Measurements from ENCODE around the gene ABHD16B.
"Not testable (repeated sequence)": the region's sequence is repeated elsewhere in the genome, so short reads cannot be mapped to it uniquely, and the experiment has no call there.

The ABHD16B gene

DNA sequence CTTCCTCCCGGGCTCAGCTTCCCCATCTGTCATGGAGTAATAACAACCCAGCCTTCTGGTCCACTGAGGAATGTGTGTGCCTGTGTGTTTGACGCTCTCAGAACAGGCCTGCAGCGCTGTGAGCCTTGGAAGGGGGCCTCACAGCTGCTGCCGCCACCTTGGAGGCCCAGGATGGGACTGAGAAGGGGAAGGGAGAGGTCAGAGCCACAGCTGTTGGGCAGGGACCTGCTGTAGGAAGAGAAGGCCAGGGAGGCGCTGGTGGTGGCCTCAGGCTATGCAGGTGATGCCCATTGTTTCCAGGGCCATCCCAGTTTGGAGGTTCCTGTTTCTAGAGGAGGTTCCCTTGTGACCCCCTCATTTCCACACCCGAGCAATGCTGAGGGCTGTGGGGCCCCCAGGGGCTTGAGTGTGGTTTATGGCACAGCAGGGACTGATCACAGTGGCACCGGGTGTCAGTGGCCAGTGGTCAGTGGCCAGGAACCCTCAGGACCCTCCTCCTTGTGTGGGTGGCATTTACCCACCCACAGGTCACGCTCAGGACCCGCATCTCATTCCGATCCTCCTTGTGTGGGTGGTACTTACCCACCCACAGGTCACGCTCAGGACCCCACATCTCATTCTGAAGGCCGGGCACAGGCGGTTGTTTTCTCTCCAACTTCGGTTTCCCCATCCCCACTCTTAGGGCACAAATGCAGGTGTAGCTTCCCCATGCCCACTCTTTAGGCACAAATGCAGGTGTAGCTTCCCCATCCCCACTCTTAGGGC, 17.8 kb downstream of the ABHD16B start:
- DNase-seq (ENCODE audit: low read depth), result no peak

DNA sequence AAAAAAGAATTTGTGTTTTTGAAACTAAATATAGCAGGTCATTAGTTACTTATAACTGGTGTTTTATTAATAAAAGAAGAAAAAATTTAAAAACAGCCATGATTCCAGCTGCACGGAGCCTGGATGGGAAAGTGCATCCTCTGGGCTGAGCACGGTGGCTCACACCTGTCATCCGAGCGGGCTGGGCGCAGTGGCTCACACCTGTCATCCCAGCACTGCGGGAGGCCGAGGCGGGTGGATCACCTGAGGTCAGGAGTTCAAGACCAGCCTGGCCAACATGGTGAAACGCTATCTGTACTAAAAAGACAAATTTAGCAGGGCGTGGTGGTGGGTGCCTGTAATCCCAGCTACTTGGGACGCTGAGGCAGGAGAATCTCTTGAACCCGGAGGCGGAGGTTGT, 19.6 kb downstream of the ABHD16B start:
- DNase-seq (ENCODE audit: low read depth), result not testable (repeated sequence)

DNA sequence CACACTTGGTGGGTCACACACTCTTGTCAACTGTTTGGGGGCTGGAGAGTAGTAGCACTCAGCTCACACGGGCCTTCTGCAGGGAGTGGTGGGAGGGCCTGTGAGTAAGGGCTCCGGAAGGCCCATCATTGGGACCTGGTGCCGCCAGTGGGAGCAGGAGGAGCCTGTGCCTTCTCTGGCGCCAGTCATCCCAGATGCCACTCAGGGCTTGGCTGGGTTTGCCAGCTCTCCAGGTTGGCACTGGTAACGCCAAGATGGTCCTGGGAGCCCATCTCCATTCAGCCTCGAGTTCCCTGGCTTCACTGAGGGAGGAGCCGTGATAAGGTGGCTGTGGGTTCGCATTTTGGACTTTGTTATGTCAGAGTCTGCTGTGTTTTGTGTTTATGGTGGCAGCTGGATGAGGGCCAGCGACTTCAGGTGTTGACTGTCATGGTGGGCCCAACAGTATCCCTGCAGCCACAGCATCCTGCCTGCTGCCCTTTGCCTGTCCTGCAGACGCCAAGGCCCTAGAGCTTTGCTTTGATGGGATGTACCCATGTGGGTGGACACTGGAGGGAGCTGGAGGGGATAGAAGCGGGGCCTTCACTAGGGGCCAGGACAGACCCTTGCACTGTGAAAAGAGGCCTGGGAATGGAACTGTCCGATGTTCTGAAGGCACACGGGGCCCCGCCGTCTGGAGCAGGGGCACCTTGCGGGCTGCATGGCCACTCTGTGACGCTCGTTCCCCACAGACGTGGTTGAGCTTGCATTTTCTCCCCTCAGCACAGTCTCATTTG, 20.3 kb downstream of the ABHD16B start:
- DNase-seq (ENCODE audit: low read depth), result no peak

DNA sequence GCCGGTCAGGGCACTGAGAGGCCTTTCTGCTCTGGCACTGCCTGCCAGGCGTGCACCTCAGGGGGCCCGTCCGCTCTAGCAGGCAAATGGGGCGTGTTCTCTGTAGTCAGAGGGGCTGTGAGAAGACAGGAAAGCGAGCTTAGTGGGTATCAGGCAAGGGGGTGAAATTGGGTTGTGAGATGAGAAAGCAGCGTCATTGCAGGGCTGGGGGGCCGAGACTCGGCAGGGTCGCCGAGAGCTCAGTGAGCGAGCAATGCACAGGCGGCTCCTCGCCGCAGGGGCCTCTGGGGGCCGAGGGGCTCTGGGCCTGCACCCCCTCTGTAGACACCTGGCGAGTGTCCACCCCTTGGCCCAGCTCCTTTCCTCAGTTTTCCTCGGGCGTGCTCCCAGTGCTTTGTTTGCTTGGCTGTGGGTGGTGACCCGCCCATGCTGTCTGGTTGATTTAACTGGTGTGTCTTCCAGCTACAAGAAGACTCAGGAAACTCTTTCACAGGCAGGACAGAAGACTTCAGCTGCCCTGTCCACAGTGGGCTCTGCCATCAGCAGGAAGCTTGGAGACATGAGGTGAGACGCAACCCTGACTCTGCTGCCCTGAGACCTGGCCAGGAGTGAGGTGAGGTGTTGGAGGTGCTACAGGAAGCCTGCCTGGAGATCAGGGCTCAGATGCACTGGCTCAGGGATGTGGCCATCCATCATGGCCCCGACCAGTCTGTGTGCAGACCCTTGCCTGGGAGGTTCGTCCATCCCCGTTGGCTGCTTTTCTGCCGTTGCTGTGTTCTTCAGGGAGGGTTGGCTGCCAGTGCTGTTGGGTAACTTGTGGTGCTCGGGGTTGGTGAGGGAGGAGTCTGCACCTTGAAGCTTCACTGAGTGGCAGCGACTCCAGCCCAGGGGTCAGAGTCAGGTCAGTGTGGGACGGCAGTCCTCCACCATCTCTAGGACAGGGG, 21.2 kb downstream of the ABHD16B start:
- DNase-seq (ENCODE audit: low read depth), result no peak

DNA sequence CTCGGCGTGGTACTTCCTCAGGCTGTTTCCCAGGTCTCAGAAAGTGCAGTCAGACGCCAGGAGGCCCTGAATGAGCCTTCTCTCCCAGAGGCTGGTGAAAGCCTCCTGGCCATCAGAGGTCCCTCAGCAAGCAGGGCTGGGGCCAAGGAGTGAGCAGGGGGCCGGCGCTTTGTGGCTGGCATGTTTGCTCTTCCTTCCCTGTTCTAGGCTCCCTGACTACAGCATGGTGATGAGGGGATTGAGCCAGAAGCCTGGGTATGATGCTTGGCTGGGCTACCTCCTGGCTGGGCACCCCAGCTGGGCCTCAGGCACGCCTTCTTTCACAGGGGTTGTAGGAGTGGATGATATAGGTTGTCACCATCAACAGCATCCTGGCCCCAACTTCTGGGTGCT, 21.9 kb downstream of the ABHD16B start:
- no peak for DNase-seq (ENCODE audit: low read depth)

DNA sequence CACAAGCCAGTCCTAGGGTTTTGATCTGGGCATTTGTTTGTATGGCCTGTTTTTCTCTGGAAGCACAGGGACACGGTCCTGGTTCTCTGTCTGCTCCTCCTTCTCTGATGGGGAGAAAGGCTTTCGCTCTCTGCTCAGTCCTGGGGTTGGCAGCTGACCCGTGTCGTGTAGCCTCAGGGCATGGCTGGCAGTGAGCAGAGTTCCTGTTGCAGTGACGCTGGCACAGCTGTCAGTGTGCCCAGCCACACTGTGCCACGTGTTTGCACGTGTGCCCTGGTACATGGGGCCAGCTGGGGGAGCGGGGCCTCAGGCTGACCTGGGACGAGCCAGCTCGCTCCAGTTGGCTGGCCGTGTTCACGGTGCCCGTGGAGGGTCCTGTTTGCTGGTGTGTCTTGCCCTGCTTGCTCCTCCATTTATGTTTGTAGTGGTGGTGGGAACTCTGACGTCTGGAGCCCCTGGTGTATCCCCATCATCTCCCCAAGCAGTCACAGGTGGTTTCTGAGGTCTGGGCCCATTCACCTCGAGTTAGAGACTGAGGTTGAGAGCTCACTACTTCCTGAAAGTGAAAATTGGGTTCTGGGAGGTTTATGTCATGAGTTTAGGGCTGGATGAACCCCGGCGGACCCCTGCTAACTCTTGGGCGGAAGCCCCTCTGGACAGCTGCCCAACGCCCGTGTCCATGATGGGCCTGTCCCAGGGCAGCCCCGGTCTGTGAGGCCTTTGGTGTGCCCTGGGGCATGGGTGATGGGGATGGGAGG, 23.4 kb downstream of the ABHD16B start:
- no peak for DNase-seq (ENCODE audit: low read depth)

DNA sequence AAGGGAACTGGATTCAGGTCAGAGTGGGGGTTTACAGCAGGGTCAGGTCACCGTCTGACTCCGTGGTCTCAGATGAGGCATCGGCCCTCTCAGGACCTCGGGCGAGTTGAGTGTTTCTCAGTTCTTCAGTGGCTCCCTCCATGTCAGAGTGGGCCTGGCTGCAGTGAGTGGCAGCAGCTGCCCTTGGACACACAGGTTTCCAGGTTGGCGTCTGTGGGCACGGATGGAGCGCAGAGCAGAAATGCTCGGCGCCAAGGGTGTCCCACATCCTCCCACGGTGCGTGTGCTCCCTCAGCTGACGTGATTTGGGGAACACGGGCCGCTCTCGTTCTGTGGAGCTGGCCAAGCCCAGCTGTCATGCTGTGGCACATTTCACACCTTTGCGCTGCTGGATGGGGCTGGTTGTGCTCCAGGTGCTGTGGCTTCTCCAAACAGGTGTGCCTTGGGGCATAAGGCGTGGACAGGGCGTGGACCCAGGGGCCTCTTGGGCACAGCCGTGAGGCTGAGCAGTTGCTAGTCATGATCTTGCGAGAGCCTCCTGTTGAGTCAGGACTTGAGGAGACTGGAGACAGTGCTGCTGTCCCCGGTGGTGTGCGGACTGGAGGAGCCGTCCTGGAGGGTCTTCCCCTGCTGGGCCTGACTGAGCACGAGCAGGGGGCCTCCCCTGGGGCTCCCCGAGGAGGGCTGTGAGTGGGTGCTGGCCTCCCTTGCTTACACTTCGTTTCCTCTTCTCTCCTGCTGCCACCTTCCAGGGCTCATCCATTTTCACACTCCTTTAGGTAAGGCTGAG, 24.2 kb downstream of the ABHD16B start:
- DNase-seq (ENCODE audit: low read depth), result no peak

DNA sequence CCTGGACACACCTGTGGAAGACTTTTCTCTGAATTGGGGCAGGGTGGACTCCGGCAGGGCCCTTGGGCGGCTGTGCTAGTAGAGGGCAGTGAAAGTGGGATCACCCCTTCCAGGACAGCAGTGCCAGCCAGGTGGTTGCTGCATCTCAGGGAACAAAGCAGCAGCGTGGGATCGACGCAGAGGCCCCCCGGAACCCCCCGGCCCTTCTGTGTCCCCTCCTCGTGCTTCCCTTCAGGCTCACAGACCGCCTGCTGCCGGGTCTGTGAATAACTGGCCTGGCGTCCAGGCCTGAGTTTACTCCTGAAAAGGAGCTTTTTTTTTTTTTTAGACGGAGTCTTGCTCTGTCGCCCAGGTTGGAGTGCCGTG, 24.7 kb downstream of the ABHD16B start:
- DNase-seq (ENCODE audit: low read depth), result no peak

DNA sequence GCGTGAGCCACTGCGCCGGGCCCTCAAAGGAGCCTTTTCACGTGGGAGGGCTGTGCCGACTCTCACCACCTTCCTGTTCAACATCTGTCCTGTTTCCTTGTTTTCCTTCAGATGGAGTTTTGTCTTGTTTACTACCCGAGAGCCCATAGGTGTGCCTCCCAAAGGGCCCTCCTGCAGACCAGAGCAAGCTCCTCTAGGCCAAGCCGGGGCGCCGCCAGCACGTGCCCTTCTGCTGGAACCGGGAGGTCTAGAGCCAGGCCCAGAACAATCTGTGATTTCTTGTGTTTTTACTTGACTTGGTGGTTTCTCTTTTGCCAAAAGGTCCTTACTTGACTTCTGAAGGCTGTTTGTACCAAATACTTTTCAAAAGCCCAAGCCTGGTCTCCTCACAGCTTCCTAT, 25.6 kb downstream of the ABHD16B start:
- DNase-seq (ENCODE audit: low read depth), result no peak

DNA sequence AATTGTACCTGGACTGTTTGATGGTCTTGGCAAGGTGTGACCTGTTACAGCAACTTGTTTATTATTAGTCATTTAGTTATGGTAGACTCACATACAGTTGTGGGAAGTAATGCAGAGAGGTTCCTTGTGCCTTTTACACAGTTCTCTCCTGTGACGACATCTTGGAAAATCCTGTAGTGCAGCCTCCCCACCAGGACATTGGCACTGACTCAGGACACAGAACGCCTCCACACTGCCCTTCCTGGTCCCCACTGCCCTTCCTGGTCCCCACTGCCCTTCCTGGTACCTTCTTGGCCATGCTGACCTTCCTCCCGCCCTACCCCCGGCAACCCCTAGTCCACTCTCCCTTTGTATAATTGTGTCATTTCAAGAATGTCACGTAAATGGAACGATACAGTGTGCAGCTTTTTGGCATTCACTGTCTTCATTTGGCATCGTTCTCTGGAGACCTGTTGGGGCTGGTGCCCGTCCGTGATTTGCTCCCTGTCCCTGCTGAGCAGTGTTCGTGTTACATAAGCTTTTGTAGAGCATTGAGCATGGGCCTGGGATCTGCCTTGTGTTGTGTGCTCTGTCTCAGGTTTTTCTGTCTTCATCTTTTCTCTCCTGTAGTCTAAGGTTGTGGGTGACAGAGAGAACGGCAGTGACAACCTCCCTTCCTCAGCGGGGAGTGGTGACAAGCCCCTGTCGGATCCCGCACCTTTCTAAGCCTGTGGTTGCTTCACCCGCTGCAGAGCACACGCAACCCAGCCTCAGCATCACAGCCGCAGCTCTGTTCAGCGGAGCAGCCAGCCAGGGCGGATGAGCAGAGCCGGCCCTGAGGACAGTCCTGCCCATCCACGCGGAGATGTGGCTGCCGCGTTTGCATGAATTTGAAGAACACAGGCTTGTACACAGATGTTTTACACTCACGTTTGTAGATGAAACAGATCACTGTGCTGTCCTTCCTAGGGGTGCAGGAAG, 28.2 kb downstream of the ABHD16B start:
- no peak for DNase-seq (ENCODE audit: low read depth)

DNA sequence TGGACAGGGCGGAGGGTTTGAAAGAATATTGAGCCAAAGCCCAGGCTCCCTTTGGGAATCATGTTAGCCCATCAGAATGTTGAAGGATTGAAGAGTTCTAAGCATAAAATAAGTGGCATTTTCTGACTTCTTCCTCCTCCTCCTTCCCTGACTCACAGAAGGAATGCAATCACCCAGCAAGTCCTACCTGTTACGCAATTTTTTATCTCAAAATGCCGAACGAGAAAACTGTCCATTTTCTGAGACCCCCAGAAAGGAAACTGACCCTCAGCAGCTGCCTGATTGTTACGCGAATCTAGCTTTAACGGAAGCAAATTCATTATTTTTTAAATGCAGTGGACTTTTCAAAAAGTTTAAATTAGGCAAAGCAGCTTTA, 28.9 kb downstream of the ABHD16B start:
- DNase-seq (ENCODE audit: low read depth), result no peak

DNA sequence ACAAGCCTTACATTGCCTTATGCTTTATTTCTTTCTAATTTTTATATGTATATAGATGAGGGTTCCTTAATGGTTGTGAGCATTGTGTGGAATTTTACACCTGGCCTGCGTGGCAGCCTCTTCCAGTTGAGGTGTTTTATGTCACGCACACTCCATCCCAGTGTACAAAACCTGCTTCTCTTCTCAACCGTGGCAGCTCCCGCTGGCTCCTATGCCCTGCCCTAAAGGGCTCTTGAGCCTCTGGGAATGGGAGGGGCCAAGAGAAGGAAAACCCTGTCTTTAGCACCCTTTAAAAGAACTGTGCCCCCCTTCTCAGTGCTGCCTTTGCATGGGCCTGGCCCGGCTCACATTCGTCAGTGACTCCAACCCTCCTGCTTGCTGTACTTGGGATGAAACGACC, 29.3 kb downstream of the ABHD16B start:
- no peak for DNase-seq (ENCODE audit: low read depth)

DNA sequence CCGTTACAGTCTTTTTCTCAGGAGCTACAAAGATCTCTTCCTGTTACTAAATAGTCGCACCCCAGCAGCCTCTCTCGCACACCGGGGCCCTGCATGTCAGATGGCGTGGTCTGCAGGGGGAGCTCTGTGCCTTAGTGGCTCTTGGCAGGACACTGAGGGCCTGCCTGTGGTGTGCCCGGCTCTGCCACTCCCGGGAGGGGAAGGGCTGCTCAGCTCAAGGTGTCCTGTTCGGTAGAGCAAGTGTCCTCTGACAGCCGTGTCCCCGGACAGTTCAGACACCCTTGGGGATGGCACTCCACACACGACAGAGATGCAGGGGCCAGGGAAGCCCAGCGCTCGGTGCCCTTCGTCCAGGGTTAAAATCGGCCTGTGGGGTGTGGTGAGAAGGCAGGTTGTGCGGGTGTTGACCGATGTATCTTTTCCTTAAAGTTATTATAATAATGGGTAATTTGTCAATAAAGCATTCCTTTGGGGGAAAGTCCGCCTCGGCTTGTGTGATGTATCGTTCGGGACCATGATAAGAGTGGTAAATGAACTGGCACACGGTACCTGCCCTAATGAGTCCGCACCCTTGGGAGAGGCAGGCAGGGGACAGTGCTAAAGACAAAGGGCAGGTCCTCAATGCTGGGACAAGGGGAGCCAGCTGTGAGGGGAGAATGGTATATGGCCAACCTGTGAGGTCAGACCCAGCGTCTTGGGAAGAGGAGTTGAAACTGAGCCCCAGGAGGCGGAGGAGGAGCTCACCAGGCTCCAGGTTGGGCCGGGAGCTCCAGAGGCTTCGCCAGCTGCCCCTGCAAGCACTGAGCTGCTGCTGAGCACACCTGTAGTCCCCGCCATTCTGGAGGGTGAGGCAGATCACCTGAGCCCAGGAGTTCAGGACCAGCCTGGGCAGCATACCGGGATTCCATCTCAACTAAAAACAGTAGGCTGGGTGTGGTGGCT, 30.0 kb downstream of the ABHD16B start:
- no peak for DNase-seq (ENCODE audit: low read depth)

DNA sequence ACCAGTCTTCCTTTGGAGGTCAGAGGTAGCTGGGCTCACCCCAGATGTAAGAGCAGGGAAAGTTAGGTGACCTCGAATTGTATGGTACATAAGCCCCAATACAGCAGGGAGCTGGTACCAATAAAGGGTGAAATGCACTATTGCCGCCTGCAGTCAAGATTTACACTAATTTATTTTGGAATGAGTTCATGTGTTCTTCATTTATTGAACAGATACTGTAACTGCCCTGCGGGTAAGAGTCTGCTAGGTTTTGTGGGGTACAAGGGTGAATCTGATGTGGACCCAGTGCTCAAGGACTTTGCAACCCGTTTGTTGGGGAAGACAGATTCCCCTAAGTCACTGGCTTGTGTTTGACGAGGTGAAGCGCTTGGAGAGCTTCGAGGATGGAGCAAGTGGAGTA, 31.1 kb downstream of the ABHD16B start:
- no peak for DNase-seq (ENCODE audit: low read depth)

DNA sequence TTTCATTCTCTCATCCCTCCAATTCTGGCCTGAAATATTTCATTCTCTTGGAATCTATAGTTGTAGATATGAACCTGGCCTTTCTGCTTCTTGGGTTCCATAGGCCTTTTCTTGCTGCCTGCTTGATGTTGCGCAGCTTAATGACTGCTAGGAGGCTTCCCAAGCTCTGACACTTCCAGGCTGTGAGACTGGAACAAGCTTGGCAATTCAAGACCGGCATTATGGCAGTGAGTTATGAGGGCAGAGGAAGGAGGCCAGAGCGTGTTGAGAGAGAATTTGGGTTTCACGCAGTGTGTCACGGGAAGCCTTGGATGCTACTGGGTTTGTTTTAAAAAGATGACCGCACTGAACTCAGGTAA, 32.7 kb downstream of the ABHD16B start:
- no peak for DNase-seq (ENCODE audit: low read depth)

DNA sequence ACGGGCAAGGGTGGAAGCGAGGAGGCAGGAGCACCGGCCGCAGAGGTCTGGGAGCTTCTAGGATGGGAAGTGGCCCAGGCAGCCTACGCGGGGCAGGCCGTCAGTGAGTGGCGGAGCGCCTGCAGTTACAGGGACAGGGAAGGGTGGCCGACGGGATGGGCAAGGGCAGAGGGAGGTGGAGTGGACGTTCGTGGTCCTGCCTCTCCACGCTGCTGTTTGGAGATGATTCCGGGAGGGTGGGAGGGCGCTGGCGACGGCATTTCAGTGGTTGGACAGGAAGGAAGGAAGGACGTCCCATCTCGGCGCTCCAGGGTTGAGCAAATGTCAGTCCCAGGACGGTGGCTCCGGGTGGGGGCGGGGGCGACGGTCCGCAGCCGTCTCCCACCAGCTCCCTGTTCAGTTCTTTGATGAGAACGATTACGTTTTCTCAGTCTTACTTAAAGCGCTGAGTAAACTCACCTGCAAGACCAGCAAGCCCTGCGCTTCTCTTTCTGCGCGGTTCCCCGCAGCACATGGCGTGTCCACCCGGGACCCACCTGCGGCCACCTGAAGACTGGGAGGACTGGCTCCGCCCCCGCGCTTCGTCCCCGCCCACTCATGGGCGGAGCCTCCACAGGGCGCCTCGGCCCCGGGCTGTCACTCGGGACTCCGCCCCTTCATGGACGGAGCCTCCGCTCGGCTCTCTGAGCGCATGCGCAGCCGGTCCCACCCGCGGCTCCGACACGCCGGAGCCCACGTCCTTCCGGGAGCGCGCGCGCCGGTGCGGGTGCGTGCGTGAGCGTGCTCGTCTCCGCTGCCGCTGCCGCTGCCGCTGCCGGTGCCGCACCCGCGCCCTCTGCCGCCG, 33.3 kb downstream of the ABHD16B start, which contains the start of gene DNAJC5:
Gene DNAJC5, plus strand, starts transcription at position 769 of the 844 bp plus-strand sequence. CDS start 33,220 bp downstream, outside the sequence.
- DNase-seq (ENCODE audit: low read depth), result peak; percentile 77

DNA sequence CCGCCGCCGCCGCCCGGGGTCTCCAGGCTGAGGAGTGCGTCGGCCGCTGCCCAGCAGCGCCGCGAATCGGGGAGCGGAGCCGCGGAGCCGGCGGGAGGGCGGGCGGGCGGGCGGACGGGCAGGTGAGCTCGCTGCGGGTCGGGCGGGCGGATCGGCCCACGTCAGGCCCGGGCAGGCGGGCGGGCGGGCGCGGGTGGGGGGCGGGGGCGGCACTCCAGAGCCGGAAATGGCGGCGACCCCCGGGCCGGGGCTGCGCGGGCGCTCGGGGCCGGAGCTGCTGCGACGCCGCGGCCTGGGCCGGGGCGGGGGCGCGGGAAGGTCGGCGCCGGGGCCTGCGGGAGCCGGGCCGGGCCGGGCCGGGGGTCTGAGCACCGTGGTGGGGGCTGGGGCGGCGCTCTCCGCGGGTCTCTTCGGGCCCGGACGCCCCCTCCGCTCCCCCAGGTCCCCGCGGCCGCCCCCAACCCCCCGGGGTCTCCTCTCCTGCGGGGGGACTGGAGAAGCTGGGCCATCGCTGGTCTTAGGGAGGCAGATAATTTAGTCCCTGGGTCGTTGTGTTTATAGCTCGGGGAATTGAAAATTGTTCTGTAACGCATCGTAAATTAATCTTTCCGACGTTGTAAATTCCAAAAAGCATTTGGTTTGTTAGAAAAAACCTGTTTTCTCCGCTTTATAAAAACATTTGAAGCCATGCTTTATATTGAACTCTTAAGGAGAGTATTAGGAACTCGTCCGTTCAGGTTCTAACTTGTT, 34.1 kb downstream of the ABHD16B start:
- no peak for DNase-seq (ENCODE audit: low read depth)
